ENCODE data around the gene MAB21L4. TPM values are rescaled to one million over a fixed set of nuclear protein-coding genes. Genes with fewer than 3 reads are reported as not detected.

Gene MAB21L4
- total RNA-seq, 2 experiments from 2014 or later = not detected

- intact Hi-C loops (cut with micrococcal nuclease; ENCODE audit: unreplicated experiment) = no loop called here
- BruUV-seq (replicated peaks) = no TSS peak
- Histone ChIP-seq H3K9me3 (ENCODE audit: low read length) (no peaks in the 10 kb centered on the region), H3K4me1 (ENCODE audit: insufficient read depth, low read length, poor library complexity, severe bottlenecking) (no peaks in the 10 kb centered on the region), H2AFZ (ENCODE audit: low read length) (no peak overlapping the region), H3K4me2 (ENCODE audit: low read length) (no peak overlapping the region), H3K79me2 (ENCODE audit: insufficient read depth, low read depth, low read length) (no peaks in the 10 kb centered on the region), H3K27ac (ENCODE audit: low read depth, low read length, poor library complexity, severe bottlenecking) (no peak overlapping the region), H3K4me3 (ENCODE audit: low read depth, low read length, poor library complexity, severe bottlenecking) (no peak overlapping the region), H4K20me1 (ENCODE audit: insufficient read depth, low read length) (no peaks in the 10 kb centered on the region), H3K9me2 (ENCODE audit: insufficient read depth, low read length) (no peaks in the 10 kb centered on the region), H3K36me3 (ENCODE audit: insufficient read depth, low read length) (no peaks in the 10 kb centered on the region)
- ChIA-PET CTCF (ENCODE audit: unreplicated experiment) (no interaction called here), POLR2A (no interaction called here)
- TF ChIP-seq CTCF (conservative IDR thresholded peaks at IDR 0.05; ENCODE audit: low read length) (no peak), EZH2phosphoT487 (IDR thresholded peaks at IDR 0.05; ENCODE audit: borderline replicate concordance, low read depth, low read length) (no peak)
- no peak for DNase-seq (ENCODE audit: low spot score)
Measured at GRCh38 chr2:240877460-240878340, 18.3 kb downstream of the MAB21L4 start.

- CTCF ChIA-PET (ENCODE audit: unreplicated experiment) = no interaction called here
- no peak overlapping the region for H3K4me2 ChIP-seq (ENCODE audit: low read length)
- BruUV-seq (replicated peaks) = no TSS peak
Measured at GRCh38 chr2:240876475-240877251, 19.3 kb downstream of the MAB21L4 start.

More at GRCh38 chr2:240876475-240877251, 19.3 kb downstream of the MAB21L4 start:
- Histone ChIP-seq H3K9me2 (ENCODE audit: insufficient read depth, low read length) (no peaks in the 10 kb centered on the region), H3K79me2 (ENCODE audit: insufficient read depth, low read depth, low read length) (no peaks in the 10 kb centered on the region), H3K9me3 (ENCODE audit: low read length) (no peaks in the 10 kb centered on the region), H2AFZ (ENCODE audit: low read length) (no peak overlapping the region), H3K36me3 (ENCODE audit: insufficient read depth, low read length) (no peaks in the 10 kb centered on the region), H3K4me3 (ENCODE audit: low read depth, low read length, poor library complexity, severe bottlenecking) (no peak overlapping the region), H3K4me1 (ENCODE audit: insufficient read depth, low read length, poor library complexity, severe bottlenecking) (no peaks in the 10 kb centered on the region), H3K27ac (ENCODE audit: low read depth, low read length, poor library complexity, severe bottlenecking) (no peak overlapping the region), H4K20me1 (ENCODE audit: insufficient read depth, low read length) (no peaks in the 10 kb centered on the region)
- DNase-seq (ENCODE audit: low spot score) = no peak
- POLR2A ChIA-PET = no interaction called here
- no peak for TF ChIP-seq EZH2phosphoT487 (IDR thresholded peaks at IDR 0.05; ENCODE audit: borderline replicate concordance, low read depth, low read length)
- no peak for TF ChIP-seq CTCF (conservative IDR thresholded peaks at IDR 0.05; ENCODE audit: low read length)
- intact Hi-C loops (cut with micrococcal nuclease; ENCODE audit: unreplicated experiment) = no loop called here

Data from OCI-LY7 (cell line).